AML-193 (cell line): ENCODE measurements around the gene BSN.

Experiments
- DNase-seq, 2 experiments: peaks; one replicate each; lab custom pipeline; 2025; lab: John Stamatoyannopoulos, UW

Gene BSN

GRCh38 chr3:49628249-49628648, 74.0 kb downstream of the BSN start:
- DNase-seq = no peak

DNA sequence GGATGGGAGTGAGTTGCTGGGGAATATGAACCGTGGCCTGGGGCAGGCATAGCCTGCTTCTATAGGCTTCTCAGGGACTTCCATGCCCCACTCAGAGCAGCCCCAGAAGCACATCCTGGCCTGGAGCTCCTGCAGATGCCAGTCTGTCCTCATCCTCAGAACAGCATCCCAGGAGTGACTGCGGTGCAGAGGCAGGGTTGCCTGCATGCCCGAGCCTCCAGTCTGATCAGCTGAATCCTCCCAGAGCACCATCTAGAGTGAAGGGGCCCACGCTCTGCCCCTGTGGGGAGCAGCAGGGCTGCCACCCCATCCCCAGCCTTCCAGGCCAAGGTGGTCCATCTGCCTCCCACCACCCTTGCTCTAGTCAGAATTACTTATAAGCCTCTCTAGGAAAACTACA, 75.2 kb downstream of the BSN start:
- DNase-seq = no peak

- no peak for DNase-seq
Observed at GRCh38 chr3:49629866-49630265, 75.6 kb downstream of the BSN start.

- no peak for DNase-seq
Observed at GRCh38 chr3:49630784-49631183, 76.5 kb downstream of the BSN start.

GRCh38 chr3:49634736-49635135, 80.5 kb downstream of the BSN start:
- no peak for DNase-seq

DNA sequence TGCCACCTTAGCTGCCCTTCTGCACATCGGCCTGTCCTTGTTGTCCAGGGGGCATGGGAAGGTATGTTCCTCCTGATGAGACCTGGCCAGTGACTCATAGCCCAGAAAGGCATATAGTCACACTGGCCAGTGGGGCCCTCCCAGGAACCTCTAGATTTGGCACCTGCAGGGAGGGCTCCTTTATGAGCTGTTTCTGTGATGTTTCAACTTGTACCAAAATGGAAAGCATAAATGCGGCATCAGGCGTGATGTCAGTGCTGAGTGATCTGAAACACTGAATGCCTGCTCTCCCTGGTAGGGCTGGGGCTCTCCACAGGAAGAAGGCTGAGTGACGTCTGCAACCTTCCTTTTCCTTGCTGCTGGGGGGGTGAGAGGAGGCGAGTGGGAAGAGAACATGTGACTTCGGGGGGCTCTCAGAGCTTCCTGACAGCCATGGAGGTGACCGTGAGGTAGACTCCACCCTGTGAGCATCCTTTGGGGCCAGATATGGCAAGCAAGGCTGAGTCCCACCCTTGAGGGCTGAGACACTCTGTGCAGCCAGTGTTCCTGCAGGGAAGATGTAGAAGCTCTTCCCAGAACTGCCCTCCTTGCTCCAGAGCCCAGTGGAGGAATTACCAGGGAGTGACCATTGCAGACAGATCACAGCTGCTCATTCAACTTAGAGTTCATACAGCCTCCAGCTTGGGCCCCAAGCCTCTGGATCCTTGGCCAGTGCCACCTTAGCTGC, 82.8 kb downstream of the BSN start:
- DNase-seq = no peak

- DNase-seq = no peak
Observed at GRCh38 chr3:49638445-49638844, 84.2 kb downstream of the BSN start.

GRCh38 chr3:49639551-49639950, 85.3 kb downstream of the BSN start:
- no peak for DNase-seq

GRCh38 chr3:49641292-49641691, 87.0 kb downstream of the BSN start:
- DNase-seq = no peak

- DNase-seq = no peak
Observed at GRCh38 chr3:49641921-49642707, 87.8 kb downstream of the BSN start.

DNA sequence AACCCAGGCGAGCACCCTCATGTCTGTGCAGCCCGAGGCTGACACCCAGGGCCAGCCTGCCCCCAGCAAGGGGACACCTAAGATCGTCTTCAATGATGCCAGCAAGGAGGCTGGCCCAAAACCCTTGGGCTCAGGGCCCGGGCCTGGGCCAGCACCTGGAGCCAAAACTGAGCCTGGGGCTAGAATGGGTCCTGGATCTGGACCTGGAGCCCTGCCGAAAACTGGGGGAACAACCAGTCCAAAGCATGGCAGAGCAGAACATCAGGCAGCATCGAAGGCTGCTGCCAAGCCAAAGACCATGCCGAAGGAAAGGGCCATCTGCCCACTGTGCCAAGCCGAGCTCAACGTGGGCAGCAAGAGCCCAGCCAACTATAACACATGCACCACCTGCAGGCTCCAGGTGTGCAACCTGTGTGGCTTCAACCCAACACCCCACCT, 88.5 kb downstream of the BSN start:
- DNase-seq = no peak

- no peak for DNase-seq
Observed at GRCh38 chr3:49644684-49645083, 90.4 kb downstream of the BSN start.

- no peak for DNase-seq
Observed at GRCh38 chr3:49646236-49646635, 92.0 kb downstream of the BSN start.

- no peak for DNase-seq
Observed at GRCh38 chr3:49647741-49648140, 93.5 kb downstream of the BSN start.

DNA sequence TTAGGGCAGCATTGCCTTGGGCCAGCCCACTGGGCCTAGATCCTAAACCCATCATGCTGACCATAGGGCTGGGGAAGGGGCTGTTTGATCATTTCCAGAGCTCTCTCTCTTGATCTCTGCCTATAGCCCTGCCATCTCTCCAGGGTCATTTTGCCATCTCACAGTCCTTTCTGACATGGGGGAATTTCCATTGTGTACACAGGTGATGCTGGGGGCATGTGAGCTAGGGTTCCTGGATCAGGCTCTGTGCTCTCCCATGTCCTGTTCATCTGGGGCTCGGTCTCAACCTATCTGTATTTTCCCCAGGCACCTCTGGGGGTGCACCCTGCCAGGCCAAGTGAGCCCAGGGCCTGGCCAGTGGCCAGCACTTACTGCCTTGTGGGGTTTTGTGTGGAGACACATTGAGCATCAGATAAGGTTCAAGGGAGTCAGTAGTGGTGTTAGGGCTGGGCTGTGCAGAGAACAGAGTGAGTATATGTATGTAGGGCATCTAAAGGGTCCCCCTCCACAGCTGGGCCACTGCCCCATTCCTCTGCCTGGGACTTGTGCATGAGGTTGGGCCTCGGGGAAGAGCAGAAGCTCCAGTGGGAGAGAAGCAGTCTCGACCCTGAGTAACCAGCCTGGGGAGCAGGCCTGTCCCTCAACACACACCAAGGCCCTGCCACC, 94.2 kb downstream of the BSN start:
- DNase-seq = no peak

DNA sequence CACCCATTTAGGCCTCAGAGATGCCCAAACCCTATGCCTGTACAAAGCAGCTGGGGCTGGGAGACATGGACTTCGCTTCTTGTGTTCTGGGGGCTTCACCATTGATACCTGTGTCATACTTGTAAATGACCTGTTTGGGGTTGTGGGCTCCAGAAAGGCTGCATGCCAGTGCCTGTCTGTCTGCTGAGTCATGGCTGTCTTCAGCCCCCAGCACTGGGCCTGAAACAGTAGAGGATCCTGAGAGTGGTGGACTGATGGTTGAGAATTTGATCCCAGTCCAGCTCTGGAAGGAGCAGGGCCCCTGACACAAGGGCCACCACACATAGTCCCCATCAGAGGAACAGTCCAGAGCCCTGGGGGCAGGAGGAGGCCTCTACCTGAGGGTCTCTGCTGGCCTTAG, 95.3 kb downstream of the BSN start:
- DNase-seq = no peak

DNA sequence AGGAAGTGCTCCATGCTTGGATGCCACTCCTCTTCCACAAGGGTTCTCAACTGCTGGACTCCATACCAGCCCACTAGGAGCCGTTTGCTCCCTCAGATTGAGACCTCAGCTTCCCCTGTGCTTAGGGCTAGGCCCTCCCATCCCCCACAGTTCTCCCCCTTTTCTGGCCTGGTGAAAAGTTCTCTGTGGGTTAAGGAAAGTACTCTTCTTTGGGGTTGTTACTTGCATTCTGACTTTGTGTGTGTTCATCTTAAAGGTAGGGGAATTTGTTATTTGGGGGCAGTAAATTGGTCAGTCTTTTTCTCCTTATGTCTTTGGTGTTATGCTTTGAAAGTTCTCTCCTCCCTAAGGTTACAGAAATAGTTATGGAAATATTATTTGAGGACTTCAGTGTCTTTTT, 95.9 kb downstream of the BSN start:
- DNase-seq = no peak

GRCh38 chr3:49650637-49651036, 96.4 kb downstream of the BSN start:
- DNase-seq = no peak

DNA sequence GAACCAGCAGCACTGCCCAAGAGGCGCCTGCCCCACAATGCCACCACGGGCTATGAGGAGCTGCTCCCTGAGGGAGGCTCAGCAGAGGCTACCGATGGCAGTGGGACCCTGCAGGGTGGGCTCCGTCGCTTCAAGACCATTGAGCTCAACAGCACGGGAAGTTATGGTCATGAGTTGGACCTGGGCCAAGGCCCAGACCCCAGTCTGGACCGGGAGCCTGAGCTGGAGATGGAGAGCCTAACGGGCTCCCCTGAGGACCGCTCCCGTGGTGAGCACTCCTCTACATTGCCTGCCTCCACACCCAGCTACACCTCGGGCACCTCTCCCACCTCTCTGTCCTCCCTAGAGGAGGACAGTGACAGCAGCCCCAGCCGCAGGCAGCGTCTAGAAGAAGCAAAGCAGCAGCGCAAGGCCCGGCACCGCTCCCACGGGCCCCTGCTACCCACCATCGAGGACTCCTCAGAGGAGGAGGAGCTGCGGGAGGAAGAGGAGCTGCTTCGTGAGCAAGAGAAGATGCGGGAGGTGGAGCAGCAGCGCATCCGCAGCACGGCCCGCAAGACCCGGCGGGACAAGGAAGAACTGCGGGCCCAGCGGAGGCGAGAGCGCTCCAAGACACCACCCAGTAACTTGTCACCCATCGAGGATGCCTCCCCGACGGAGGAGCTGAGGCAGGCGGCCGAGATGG, 98.1 kb downstream of the BSN start:
- no peak for DNase-seq

DNA sequence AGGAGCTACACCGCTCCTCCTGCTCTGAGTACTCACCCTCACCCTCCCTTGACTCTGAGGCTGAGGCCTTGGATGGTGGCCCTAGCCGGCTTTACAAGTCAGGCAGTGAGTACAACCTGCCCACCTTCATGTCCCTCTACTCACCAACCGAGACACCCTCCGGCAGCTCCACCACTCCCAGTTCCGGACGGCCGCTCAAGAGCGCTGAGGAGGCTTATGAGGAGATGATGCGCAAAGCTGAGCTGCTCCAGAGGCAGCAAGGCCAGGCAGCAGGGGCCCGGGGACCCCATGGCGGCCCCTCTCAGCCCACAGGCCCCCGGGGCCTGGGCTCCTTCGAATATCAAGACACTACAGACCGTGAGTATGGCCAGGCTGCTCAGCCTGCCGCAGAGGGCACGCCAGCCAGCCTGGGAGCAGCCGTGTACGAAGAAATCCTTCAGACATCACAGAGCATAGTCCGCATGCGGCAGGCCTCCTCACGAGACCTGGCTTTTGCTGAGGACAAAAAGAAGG, 98.7 kb downstream of the BSN start:
- DNase-seq = no peak

GRCh38 chr3:49653621-49654020, 99.3 kb downstream of the BSN start:
- DNase-seq = no peak

GRCh38 chr3:49654176-49654825, 100.0 kb downstream of the BSN start:
- DNase-seq = no peak
